Activated CD8-positive, alpha-beta memory T cell treated with anti-CD3 and anti-CD28 coated beads, Interleukin-2, amount 50 U/mL, for 24 hours (primary cell): ENCODE results near the gene CCDC93.
"Not testable (repeated sequence)": the region's sequence is repeated elsewhere in the genome, so short reads cannot be mapped to it uniquely, and the experiment has no call there.

ENCODE experiments used
- DNase-seq: peaks from one replicate; pipeline ENCODE4 v3.0.0-alpha.2; 2020; ENCODE audit errors: extremely low read depth

The CCDC93 gene

DNA sequence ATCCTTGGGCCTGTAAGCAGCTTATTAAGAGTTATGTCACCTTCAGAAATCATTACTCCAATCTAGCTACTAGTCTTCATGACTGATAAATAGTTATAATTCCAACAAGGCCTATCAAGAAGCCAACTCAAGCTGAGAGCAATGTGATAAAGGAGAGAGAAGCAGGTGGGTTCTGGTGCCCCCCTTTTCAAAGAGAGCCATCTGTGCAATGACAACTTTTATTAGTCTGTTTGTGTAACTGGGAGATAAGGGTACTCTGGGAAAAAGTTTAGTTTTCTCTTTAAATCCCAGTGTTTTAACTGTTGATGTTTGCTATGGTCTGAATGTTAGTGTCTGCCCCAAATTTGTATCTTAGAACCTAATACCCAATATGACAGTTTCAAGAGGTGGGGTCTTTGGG lies 60.6 kb downstream of the CCDC93 start:
- DNase-seq = no peak

DNA sequence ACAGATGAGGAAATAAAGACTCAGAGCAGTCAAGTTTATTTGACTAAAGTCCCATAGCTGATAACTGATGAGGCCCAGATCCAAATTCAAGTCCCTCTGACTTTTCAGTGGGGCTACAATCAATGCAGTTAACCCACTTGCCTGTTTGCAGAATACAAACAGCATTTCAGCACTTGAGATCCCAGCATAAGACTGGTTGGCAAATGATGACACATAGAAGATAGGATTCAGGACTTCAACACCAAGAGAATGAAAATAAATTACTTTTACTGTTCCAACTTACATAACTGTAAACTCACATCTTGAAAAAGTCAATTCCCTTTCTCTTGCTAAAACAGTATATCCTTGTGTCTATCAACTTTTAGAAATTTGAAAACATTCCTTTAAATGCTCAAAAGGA lies 61.2 kb downstream of the CCDC93 start:
- DNase-seq = no peak

DNA sequence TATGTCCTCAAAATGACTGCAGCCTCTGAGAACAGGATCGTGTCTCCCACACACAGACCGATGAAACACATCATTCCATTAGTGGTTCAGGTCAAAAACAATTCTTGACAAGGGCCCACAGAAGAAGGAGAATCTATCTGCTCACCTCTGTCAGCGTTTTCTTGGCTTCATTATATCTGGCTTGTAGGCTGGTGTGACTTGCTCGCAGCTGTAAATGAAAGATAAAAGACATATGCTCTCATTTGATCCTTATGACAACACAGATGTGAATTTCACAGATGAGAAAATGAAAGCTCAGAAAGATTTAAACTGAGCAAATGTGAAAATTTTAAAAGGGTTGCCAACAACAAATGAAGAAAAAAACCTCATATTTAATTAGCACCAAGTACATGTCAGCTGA lies 61.6 kb downstream of the CCDC93 start:
- DNase-seq = no peak

DNA sequence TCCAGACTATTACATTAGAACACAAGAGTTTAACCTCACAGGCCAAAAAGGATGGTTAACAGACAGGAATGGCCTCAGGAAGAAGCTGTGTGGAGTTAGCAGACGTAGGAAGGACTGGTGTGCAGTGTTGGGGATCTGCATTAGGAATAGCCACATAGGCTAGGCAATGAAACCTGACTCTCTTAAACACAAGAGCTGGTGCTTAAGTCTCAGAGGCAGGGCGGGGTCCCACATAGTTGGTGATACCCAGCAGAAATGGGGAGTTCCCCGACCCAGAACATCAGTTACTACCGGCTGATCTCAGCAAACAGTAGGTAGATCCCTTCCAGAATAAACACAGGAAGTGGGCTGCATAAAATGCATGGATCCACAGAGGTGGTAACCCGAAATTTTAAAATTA lies 64.1 kb downstream of the CCDC93 start:
- no peak for DNase-seq

DNA sequence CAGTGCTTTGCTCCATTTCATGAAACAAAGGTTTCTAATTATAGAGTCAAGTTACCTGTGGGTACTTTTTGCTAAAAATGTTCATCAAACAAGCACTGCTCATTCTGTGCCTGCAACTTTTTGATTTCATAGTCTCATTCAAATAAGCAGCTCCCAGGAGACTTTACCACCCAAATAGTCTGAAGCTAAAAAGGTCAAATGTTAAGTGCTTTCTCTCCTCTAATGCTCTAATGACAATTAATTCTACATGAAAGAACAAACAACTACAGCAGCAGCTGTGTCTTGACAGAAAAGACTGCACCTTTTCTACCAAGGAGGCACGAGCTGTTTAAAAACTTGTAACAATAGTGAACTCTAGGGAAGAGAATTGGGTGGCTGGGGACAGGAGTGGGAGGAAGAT lies 65.3 kb downstream of the CCDC93 start:
- no peak for DNase-seq

GRCh38 chr2:117945296-117945695 lies 68.6 kb downstream of the CCDC93 start:
- no peak for DNase-seq

- DNase-seq = no peak
Measured at GRCh38 chr2:117944816-117945215, 69.1 kb downstream of the CCDC93 start.

DNA sequence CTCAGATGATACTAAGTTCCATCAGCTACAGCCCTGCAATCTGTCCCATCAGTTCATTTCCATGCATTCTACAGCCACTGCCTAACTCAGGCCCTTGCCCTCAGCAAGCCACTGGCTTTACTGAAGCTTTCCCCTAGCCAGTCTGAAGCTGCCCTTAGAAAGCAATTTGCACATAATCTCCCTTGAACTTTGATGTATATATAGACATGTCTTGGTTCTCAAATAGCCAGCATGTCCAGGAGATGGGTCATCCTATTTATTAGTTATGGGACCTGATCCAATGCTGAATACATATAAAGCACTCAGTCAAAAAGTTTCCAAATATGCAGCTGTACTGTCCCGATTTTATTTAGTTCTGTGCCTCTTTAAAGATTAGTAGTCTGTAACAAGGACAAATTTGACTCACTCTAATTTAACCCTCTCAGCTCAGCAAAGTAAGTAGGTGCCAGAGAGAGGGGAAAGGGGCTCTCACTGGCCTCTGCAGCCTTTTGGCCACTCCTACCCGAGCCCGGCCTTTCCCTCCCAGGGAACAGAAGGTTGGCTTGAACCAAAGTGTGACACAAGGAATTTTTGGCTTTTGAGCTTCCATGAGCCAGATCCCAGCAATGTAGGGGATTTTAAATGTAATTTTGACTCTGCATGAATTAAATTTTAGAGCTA lies 70.7 kb downstream of the CCDC93 start:
- DNase-seq = no peak

GRCh38 chr2:117942551-117942950 lies 71.3 kb downstream of the CCDC93 start:
- no peak for DNase-seq

- DNase-seq = no peak
Measured at GRCh38 chr2:117941693-117942092, 72.2 kb downstream of the CCDC93 start.

GRCh38 chr2:117940436-117940835 lies 73.4 kb downstream of the CCDC93 start:
- DNase-seq = no peak

DNA sequence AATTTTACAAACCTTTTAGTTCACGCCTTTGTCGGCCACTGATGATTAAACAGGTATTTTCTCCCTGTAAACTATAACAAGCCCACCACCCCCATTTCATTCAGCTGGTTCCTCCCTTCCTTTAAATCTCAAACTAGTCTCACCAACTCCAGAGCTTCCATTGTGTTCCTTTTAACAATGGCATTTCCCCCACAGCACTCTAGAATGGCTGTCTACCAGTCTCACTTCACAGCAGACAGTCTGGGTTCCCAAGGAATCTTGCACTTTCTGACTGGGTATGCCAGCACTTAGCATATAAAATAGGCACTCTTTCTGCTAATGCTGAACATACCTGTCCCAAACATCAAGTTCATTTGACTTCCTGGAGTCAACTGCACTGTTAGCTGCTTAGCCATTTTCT lies 75.3 kb downstream of the CCDC93 start:
- no peak for DNase-seq

DNA sequence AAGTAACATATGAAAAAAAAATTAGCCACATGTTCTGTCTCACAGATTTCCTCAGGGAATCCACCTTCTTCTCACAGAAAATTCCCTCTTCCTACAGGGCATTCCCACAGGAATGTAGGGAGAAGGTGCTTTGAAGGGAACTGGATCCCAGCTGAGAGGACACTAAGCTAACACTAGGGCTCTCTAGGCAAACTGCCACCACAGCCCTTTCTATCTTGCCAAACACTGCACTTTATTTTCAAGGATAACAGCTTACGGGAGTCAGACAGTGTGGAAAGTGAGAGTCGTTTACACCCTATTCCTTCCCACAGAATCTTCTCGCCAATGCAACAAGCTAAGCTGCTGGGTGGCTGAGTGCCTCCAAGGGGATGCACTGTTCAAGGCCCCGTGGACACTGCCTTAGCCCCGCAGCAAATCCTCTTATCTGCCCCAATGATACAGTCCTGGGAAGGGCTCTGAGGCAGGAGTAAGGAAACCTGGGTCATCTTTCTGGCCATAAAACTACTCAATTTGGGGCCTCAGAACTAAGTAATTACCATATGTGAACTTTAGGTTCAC lies 76.9 kb downstream of the CCDC93 start:
- no peak for DNase-seq

DNA sequence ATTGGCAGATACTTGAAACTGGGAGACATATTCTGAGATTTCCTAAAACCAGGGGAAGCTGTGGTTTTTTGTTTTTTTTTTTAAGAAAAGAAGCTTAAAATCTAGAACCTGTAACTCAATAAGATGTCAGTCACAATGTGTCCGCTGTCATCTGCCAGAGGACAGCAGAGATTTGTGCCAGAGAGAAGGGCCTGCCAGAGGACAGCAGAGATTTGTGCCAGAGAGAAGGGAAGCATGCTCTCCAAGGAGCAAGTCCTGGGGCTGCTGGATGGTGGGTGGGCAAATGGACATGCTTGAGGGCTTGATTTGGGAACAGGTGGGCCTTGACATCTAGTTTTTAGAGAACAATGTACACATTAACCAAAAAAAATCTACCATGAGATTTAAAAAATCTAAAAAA lies 77.9 kb downstream of the CCDC93 start:
- DNase-seq = no peak

DNA sequence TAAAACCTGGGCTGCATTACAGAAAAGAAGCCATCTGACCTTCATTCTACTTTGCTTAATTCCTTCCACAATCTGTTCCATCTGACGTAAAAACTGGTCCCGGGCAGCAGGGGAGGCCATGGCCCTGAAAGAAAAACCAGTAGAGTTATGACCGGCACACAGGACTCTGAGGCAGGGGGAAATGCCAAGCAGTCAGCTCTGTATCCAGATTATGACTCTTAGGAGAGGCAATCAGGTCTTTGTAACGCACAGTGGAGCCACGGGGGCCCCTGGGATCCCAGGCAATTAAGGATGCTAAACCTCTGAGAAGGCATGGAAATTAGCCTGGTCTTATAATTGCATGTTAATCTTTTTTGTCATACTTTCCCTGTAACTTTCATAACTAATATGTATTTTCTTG lies 78.4 kb downstream of the CCDC93 start:
- no peak for DNase-seq

DNA sequence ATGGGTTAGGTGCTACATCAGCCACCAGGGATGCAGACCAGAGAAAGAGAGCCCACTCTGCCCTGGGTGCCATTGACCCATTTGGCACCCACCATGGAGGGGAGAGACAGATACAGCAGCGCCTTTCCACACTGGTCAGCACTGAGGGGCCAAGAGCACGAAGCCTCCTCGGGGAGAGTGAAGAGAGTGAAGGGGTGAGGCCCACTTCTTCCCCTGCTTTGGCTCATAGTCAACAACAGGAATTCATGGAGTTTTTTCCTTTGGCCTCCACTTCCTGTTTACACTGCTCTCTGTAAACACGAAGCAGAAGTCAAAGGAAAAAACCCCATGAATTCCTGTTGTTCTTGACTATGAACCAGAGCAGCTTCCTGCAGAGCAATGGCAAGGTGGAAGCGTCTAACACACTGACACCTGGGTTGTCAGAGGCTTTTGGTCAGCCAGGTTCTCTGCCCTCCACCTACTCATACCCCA lies 80.0 kb downstream of the CCDC93 start:
- DNase-seq = no peak

DNA sequence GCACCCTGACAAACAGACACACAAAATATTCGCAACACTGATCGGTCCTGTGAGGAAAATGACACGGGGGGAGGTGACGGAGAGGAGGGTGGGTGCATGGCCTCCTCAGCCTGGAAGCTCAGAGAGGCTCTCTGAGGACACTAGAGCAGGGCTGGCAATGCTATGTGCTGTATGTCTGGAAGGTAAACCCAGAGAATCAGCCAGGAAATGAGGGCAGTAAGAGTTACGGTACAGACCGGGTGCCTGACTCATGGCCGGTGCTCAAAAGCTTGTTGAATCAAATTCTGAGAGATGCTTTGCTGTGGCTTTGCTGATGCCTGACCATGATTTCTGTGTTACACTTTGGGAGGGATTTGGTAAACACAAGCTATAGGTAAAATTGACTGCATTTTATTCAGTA lies 81.9 kb downstream of the CCDC93 start:
- no peak for DNase-seq

DNA sequence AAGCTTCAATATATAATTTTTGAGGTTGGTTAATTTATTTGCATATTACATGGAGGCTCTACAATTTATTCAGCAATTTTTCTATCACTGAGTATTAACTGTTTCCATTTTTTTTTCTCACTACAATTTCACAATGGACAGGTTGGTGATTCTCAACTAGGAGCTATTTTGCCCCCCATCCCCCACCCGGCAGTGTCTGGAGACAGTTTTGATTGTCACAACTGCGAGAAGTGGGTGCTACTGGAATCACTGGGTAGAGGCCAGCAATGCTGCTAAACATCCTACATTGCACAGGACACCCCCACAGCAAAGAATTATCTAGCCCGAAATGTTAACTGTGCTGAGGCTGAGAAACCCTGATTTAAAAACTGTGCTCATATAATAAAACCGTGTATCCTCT lies 82.6 kb downstream of the CCDC93 start:
- DNase-seq = no peak

DNA sequence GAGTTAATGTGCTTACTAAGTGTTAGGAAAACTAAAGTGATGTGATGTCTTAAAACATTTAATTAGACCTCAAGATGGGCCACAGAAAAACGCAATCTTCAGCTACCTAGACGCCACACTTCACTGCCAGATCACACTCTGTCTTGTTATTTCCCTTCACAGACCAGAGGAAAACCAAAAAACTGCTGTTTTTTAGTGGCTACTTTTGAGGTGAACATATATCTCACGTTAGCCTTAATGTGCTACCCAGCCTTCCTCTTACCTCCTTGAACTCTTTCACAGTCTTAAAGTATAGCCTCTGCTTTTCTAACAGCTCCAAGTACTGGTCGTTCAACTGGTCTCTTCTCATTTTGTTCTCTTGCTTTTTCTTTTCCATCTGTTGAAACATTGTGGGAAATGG lies 83.1 kb downstream of the CCDC93 start:
- no peak for DNase-seq

DNA sequence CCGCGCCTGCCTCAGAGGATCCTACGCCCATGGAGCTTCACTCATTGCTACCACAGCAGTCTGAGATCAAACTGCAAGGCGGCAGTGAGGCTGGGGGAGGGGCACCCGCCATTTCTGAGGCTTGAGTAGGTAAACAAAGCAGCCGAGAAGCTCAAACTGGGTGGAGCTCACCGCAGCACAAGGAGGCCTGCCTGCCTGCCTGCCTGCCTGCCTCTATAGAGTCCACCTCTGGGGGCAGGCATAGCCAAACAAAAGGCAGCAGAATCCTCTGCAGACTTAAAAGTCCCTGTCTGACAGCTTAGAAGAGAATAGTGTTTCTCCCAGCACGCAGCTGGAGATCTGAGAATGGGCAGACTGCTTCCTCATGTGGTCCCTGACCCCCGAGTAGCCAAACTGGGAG lies 90.4 kb downstream of the CCDC93 start:
- DNase-seq = not testable (repeated sequence)

- DNase-seq = no peak
Measured at GRCh38 chr2:117921520-117921919, 92.3 kb downstream of the CCDC93 start.

DNA sequence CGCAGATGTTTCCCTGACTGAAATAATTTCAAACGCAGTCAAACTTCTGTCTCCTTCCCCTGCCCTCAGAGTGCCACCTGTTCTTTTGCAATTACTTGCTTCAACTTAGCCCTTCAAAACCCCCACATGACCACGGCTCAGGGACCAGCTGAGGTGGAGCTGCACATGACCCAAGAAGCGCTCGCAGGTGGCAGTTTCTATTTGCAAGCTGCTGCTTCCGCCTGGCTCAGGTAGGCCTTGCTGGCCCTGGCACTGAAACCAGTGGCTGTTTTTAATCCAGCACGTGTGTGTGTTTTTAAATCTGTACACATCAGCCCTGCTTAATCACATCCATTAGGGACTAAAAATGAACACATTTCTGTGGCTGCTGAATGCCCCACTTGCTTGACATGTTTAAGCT lies 95.3 kb downstream of the CCDC93 start:
- DNase-seq = no peak

- DNase-seq = no peak
Measured at GRCh38 chr2:117917223-117917917, 96.5 kb downstream of the CCDC93 start.
